ENCODE data around the gene PDIA2. TPM values are rescaled to one million over a fixed set of nuclear protein-coding genes. Genes with fewer than 3 reads are reported as not detected.

PDIA2 gene
- total RNA-seq, 1 donor from 2014 or later = 2.7 TPM

DNA sequence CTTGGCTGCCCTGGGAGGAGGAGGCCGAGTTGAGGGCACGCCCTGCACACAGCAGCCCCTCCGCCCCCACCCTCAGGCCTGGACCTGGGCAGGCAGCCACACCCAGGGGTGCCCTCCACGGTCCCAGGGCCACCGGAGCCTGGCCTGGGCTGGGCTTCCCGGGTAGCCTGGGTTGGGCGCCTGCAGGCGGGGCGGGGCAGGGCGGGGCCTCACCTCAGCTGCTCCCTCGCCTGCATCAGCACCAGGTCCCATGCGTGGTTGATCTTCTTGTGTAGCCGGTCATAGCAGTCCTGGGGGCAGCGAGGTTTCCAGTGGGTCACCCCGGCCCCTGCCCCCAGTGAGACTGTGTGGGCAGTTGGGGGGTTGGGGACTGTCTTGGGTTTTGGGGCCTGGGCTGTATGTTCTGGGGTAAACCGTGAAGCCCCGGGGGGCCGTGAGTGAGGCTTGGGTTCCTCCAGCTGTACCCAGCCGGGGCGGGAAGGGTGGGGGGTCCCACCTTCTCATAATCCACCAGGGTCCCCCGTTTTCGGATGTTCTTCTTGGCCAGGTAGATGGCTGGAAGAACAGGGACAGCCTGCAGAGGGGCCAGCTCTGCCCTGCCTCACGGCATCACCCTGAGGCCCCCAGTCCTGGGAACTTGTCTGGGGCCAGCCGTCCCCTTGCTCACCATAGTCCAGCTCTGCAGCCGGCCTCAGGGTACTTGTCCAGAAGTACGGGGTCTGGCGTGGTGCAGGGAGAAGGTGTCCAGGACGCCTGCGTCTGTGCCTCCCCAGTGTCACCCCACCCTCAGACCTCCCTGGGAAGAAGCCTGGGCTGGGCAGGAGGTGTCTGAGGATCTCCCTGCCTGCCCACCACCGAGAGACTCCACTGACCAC, 9.2 kb upstream of the PDIA2 start:
- H3K4me1 Mint-ChIP-seq = no peaks in the 10 kb centered on the region
- TF ChIP-seq, protein P1, sequence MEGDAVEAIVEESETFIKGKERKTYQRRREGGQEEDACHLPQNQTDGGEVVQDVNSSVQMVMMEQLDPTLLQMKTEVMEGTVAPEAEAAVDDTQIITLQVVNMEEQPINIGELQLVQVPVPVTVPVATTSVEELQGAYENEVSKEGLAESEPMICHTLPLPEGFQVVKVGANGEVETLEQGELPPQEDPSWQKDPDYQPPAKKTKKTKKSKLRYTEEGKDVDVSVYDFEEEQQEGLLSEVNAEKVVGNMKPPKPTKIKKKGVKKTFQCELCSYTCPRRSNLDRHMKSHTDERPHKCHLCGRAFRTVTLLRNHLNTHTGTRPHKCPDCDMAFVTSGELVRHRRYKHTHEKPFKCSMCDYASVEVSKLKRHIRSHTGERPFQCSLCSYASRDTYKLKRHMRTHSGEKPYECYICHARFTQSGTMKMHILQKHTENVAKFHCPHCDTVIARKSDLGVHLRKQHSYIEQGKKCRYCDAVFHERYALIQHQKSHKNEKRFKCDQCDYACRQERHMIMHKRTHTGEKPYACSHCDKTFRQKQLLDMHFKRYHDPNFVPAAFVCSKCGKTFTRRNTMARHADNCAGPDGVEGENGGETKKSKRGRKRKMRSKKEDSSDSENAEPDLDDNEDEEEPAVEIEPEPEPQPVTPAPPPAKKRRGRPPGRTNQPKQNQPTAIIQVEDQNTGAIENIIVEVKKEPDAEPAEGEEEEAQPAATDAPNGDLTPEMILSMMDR (IDR thresholded peaks at IDR 0.05; ENCODE audit: unreplicated experiment) = no peak
- DNase-seq (ENCODE audit: low spot score in 2 of 2, unreplicated experiment in 2 of 2) = peak in 1 of 2 experiments; percentile 17
- peaks cover 43% of the 10 kb centered on the region for H3K27me3 Mint-ChIP-seq (ENCODE audit: low read depth)
- no peak overlapping the region for H3K27ac Mint-ChIP-seq
- H3K4me3 Mint-ChIP-seq = peak overlapping the region; percentile 20
- H3K9me3 Mint-ChIP-seq = no peaks in the 10 kb centered on the region
- H3K36me3 Mint-ChIP-seq = no peaks in the 10 kb centered on the region

DNA sequence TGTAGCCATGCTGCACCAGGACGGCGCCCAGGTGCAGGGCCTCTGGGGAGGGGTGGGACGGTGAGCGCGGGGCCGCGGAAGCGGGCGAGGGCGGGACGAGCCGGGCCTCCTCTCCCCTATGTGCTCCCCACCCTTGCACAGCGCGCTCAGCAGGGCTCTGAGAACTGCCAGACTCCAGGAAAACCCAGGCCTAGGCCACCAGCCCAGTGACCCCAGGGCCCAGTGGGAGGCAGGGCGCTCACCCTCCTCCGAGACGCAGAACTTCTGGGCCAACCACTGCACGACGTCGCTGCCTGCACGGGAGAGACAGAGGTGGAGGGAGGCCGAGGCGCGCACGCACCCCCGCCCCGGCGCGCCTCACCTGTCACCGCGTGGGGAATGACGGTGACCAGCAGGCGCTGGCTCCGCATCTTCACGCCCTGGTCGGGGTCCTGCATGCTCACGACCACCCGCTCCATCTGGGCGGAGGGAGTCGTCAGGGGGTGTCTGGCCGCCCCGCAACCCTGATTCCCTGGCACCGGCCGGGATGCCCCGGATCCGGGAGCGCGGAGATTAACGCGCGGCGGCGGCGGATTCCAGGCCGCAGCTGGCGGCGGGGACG, 7.8 kb upstream of the PDIA2 start:
- peaks cover 53% of the 10 kb centered on the region for H3K27me3 Mint-ChIP-seq (ENCODE audit: low read depth)

DNA sequence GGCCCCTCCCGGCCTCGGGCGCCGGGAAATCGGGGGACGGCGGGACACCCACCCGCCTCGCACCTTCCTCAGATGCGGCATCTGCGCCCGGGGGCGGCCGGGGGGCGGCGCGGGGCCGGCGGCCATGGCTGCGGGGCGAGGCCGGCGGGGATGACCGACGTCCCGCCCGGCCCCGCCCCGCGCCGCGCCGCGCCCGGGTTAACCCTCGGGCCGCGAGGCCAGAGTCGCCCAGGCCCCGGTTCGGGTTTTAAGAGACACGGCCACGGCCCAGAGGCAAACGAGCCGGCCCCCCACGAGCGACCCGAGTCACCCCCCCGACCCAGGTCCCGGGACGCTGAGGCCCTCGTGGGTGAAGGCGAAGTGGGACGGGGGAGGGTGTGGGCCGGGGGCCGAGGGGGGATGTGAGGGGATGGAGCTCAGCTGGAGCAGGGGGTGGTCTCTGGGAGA, 7.2 kb upstream of the PDIA2 start, which contains the start of gene RGS11:
Gene RGS11, minus strand, starts transcription at position 159 of the 447 bp plus-strand sequence. Its CDS starts 33 bp downstream, at position 126.
- TF ChIP-seq, protein P1 (IDR thresholded peaks at IDR 0.05; ENCODE audit: unreplicated experiment) = no peak
- Mint-ChIP-seq H3K36me3 (no peaks in the 10 kb centered on the region), H3K27ac (no peak within 1 kb of the TSS), H3K27me3 (ENCODE audit: low read depth) (peaks cover 53% of the 10 kb centered on the region), H3K9me3 (no peaks in the 10 kb centered on the region), H3K4me3 (peak within 1 kb of the TSS; percentile 67), H3K4me1 (no peaks in the 10 kb centered on the region)
- no peak for DNase-seq (ENCODE audit: low spot score in 2 of 2, unreplicated experiment in 2 of 2)

More for the DNA sequence above, 7.8 kb upstream of the PDIA2 start:
- Mint-ChIP-seq H3K9me3 (no peaks in the 10 kb centered on the region), H3K36me3 (no peaks in the 10 kb centered on the region), H3K27ac (no peak overlapping the region), H3K4me3 (peak overlapping the region; percentile 63), H3K4me1 (no peaks in the 10 kb centered on the region)
- TF ChIP-seq, protein P1 (IDR thresholded peaks at IDR 0.05; ENCODE audit: unreplicated experiment) = no peak
- DNase-seq (ENCODE audit: low spot score in 2 of 2, unreplicated experiment in 2 of 2) = peak in 1 of 2 experiments; percentile 18

GRCh38 chr16:276426-277077, 6.4 kb upstream of the PDIA2 start:
- H3K9me3 Mint-ChIP-seq = no peaks in the 10 kb centered on the region
- TF ChIP-seq, protein P1 (IDR thresholded peaks at IDR 0.05; ENCODE audit: unreplicated experiment) = no peak
- peak overlapping the region; percentile 67 for H3K4me3 Mint-ChIP-seq
- H3K36me3 Mint-ChIP-seq = no peaks in the 10 kb centered on the region
- no peaks in the 10 kb centered on the region for H3K4me1 Mint-ChIP-seq
- H3K27ac Mint-ChIP-seq = no peak overlapping the region
- DNase-seq (ENCODE audit: low spot score in 2 of 2, unreplicated experiment in 2 of 2) = no peak
- H3K27me3 Mint-ChIP-seq (ENCODE audit: low read depth) = peaks cover 57% of the 10 kb centered on the region

DNA sequence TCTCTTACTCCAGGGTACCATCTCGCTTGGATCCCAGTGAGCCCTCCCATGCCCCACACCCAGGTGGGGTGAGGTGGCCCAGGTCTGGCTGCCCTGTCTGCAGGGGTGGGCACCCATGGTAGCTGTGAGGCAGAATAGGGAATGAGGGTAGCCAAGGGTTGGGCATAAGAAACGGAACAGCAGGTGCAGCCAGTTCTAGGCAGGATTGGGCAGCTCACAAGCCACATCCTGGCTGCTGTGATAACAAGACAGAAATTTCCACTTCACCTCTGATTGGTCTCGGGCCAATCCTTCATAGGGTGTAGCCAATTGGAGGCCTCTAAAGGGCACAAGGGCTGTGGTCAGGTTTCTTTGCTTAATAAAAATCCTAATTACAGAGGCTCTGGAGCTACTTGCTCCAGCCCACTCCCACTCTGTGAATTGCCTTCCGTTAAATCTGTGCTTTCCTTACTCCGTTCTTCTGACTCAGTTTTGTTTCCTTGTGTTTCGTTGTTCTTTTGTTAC, 4.0 kb upstream of the PDIA2 start:
- Mint-ChIP-seq H3K9me3 (no peaks in the 10 kb centered on the region), H3K4me3 (peak overlapping the region; percentile 1), H3K27me3 (ENCODE audit: low read depth) (peaks cover 62% of the 10 kb centered on the region), H3K36me3 (no peaks in the 10 kb centered on the region), H3K4me1 (no peaks in the 10 kb centered on the region), H3K27ac (no peak overlapping the region)
- no peak for DNase-seq (ENCODE audit: low spot score in 2 of 2, unreplicated experiment in 2 of 2)
- TF ChIP-seq, protein P1 (IDR thresholded peaks at IDR 0.05; ENCODE audit: unreplicated experiment) = no peak
